ENCODE results near the gene VANGL1. TPM values are rescaled to one million over a fixed set of nuclear protein-coding genes. Genes with fewer than 3 reads are reported as not detected.

The VANGL1 gene
- total RNA-seq, 1 experiment from 2014 or later = 23.1 TPM

DNA sequence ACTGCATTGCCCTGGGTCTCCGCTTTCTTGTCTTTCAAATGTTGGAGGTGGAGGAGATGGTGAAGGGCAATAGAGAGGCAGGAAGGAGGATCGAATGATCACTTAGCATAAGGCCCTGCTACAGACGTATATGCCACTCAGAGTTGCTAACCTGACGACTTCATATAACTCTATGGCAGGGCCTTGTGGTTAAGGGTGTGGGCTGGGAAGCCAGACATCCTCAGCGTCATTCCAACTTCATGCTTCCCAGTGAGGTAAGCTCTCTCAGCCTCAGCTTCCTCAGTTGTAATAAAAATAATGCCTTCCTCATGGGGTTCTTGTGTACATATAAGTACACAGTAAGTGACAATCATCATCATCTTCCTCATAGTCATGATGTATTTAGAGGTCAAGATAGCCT is 72.1 kb downstream of the VANGL1 start:
- Histone ChIP-seq H4K20me1 (ENCODE audit: low read length) (no peaks in the 10 kb centered on the region), H3K9ac (ENCODE audit: low read length) (peak overlapping the region; percentile 55), H3K27me3 (ENCODE audit: low read length) (no peaks in the 10 kb centered on the region), H3K4me1 (ENCODE audit: insufficient read depth, low read length) (peaks cover 39% of the 10 kb centered on the region), H3K9me3 (ENCODE audit: low read length) (no peaks in the 10 kb centered on the region), H2AFZ (ENCODE audit: low read length) (no peak overlapping the region), H3K4me3 (ENCODE audit: low read length) (peak overlapping the region; percentile 39; the same call in 1 of the 2 replicates), H3F3A (ENCODE audit: low read length, unreplicated experiment) (no peaks in the 10 kb centered on the region), H3K4me2 (ENCODE audit: low read length) (peak overlapping the region; percentile 77), H3K9me2 (replicated peaks; ENCODE audit: low read length) (no peaks in the 10 kb centered on the region), H3K27ac (ENCODE audit: low read length) (peak overlapping the region; percentile 94), H3K79me2 (ENCODE audit: low read length) (no peaks in the 10 kb centered on the region), H3K36me3 (ENCODE audit: low read depth, low read length) (no peaks in the 10 kb centered on the region; the same call in 1 of the 2 replicates)
- peak; percentile 25; the same call in 1 of the 2 replicates for ATAC-seq
- TF ChIP-seq, protein P1, sequence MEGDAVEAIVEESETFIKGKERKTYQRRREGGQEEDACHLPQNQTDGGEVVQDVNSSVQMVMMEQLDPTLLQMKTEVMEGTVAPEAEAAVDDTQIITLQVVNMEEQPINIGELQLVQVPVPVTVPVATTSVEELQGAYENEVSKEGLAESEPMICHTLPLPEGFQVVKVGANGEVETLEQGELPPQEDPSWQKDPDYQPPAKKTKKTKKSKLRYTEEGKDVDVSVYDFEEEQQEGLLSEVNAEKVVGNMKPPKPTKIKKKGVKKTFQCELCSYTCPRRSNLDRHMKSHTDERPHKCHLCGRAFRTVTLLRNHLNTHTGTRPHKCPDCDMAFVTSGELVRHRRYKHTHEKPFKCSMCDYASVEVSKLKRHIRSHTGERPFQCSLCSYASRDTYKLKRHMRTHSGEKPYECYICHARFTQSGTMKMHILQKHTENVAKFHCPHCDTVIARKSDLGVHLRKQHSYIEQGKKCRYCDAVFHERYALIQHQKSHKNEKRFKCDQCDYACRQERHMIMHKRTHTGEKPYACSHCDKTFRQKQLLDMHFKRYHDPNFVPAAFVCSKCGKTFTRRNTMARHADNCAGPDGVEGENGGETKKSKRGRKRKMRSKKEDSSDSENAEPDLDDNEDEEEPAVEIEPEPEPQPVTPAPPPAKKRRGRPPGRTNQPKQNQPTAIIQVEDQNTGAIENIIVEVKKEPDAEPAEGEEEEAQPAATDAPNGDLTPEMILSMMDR (conservative IDR thresholded peaks at IDR 0.05; ENCODE audit: low read depth, low read length) = no peak
- TF ChIP-seq EZH2 (IDR thresholded peaks at IDR 0.05; ENCODE audit: low read length, unreplicated experiment) (no peak), EZH2phosphoT487 (IDR thresholded peaks at IDR 0.05; ENCODE audit: borderline replicate concordance, low read length) (no peak)
- no TSS peak for BruUV-seq (replicated peaks)
- DNase-seq = peak; percentile 69
- POLR2A ChIA-PET (ENCODE audit: unreplicated experiment) = no interaction called here
- intact Hi-C loops (cut with micrococcal nuclease) = loop anchor here (2.0 kb wide), 1 partner anchor 71 kb away; no protein-coding TSS in a partner anchor
- CTCF ChIA-PET = interaction anchor here (0.6 to 1.6 kb wide), 4 partner anchors 8 to 140 kb away, joined by 3 to 8 read pairs (median 6); no protein-coding TSS in a partner anchor

- Histone ChIP-seq H3K4me1 (ENCODE audit: insufficient read depth, low read length) (peaks cover 39% of the 10 kb centered on the region), H3K9me2 (replicated peaks; ENCODE audit: low read length) (no peaks in the 10 kb centered on the region), H3K4me2 (ENCODE audit: low read length) (peak overlapping the region; percentile 77), H2AFZ (ENCODE audit: low read length) (no peak overlapping the region), H3K27ac (ENCODE audit: low read length) (peak overlapping the region; percentile 94), H3K36me3 (ENCODE audit: low read depth, low read length) (no peaks in the 10 kb centered on the region; the same call in 1 of the 2 replicates), H3K27me3 (ENCODE audit: low read length) (no peaks in the 10 kb centered on the region), H3K9ac (ENCODE audit: low read length) (peak overlapping the region; percentile 55), H3K79me2 (ENCODE audit: low read length) (no peaks in the 10 kb centered on the region), H3K9me3 (ENCODE audit: low read length) (no peaks in the 10 kb centered on the region), H3K4me3 (ENCODE audit: low read length) (peak overlapping the region; percentile 39; the same call in 1 of the 2 replicates), H3F3A (ENCODE audit: low read length, unreplicated experiment) (no peaks in the 10 kb centered on the region), H4K20me1 (ENCODE audit: low read length) (no peaks in the 10 kb centered on the region)
- TF ChIP-seq, protein P1 (conservative IDR thresholded peaks at IDR 0.05; ENCODE audit: low read depth, low read length) = no peak
- no peak for TF ChIP-seq EZH2 (IDR thresholded peaks at IDR 0.05; ENCODE audit: low read length, unreplicated experiment)
- TF ChIP-seq EZH2phosphoT487 (IDR thresholded peaks at IDR 0.05; ENCODE audit: borderline replicate concordance, low read length) = no peak
- CTCF ChIA-PET = interaction anchor here (1.0 to 1.6 kb wide), 3 partner anchors 8 to 106 kb away, joined by 7 to 8 read pairs (median 8); no protein-coding TSS in a partner anchor
- peak; percentile 69 for ATAC-seq
- POLR2A ChIA-PET (ENCODE audit: unreplicated experiment) = no interaction called here
- intact Hi-C loops (cut with micrococcal nuclease) = loop anchor here (2.0 kb wide), 1 partner anchor 72 kb away; no protein-coding TSS in a partner anchor
- DNase-seq = peak; percentile 97
- no TSS peak for BruUV-seq (replicated peaks)
These were observed 72.9 kb downstream of the VANGL1 start for GRCh38 chr1:115714572-115715141.

GRCh38 chr1:115717541-115717940 is 75.8 kb downstream of the VANGL1 start:
- intact Hi-C loops (cut with micrococcal nuclease) = loop anchor here (2.0 kb wide), 1 partner anchor 47 kb away; no protein-coding TSS in a partner anchor
- H3K4me2 ChIP-seq (ENCODE audit: low read length) = no peak overlapping the region
- no TSS peak for BruUV-seq (replicated peaks)
- no peaks in the 10 kb centered on the region for H4K20me1 ChIP-seq (ENCODE audit: low read length)
- no peak overlapping the region for H2AFZ ChIP-seq (ENCODE audit: low read length)
- no peak overlapping the region for H3K27ac ChIP-seq (ENCODE audit: low read length)
- ChIA-PET POLR2A (ENCODE audit: unreplicated experiment) (no interaction called here), CTCF (interaction anchor here (1.5 kb wide), 1 partner anchor 47 kb away, joined by 4 read pairs; no protein-coding TSS in a partner anchor)
- H3K9ac ChIP-seq (ENCODE audit: low read length) = no peak overlapping the region
- H3K36me3 ChIP-seq (ENCODE audit: low read depth, low read length) = no peaks in the 10 kb centered on the region; the same call in 1 of the 2 replicates
- H3K27me3 ChIP-seq (ENCODE audit: low read length) = no peaks in the 10 kb centered on the region
- H3K9me2 ChIP-seq (replicated peaks; ENCODE audit: low read length) = no peaks in the 10 kb centered on the region
- TF ChIP-seq EZH2phosphoT487 (IDR thresholded peaks at IDR 0.05; ENCODE audit: borderline replicate concordance, low read length) (no peak), EZH2 (IDR thresholded peaks at IDR 0.05; ENCODE audit: low read length, unreplicated experiment) (no peak)
- TF ChIP-seq, protein P1 (conservative IDR thresholded peaks at IDR 0.05; ENCODE audit: low read depth, low read length) = peak; percentile 63
- H3K9me3 ChIP-seq (ENCODE audit: low read length) = no peaks in the 10 kb centered on the region
- H3F3A ChIP-seq (ENCODE audit: low read length, unreplicated experiment) = no peaks in the 10 kb centered on the region
- H3K79me2 ChIP-seq (ENCODE audit: low read length) = no peaks in the 10 kb centered on the region
- DNase-seq (peak; percentile 53), ATAC-seq (no peak)
- peaks cover 34% of the 10 kb centered on the region for H3K4me1 ChIP-seq (ENCODE audit: insufficient read depth, low read length)
- H3K4me3 ChIP-seq (ENCODE audit: low read length) = no peak overlapping the region

All from PC-3 (cell line).